ENCODE data around the gene MVD.

DNA sequence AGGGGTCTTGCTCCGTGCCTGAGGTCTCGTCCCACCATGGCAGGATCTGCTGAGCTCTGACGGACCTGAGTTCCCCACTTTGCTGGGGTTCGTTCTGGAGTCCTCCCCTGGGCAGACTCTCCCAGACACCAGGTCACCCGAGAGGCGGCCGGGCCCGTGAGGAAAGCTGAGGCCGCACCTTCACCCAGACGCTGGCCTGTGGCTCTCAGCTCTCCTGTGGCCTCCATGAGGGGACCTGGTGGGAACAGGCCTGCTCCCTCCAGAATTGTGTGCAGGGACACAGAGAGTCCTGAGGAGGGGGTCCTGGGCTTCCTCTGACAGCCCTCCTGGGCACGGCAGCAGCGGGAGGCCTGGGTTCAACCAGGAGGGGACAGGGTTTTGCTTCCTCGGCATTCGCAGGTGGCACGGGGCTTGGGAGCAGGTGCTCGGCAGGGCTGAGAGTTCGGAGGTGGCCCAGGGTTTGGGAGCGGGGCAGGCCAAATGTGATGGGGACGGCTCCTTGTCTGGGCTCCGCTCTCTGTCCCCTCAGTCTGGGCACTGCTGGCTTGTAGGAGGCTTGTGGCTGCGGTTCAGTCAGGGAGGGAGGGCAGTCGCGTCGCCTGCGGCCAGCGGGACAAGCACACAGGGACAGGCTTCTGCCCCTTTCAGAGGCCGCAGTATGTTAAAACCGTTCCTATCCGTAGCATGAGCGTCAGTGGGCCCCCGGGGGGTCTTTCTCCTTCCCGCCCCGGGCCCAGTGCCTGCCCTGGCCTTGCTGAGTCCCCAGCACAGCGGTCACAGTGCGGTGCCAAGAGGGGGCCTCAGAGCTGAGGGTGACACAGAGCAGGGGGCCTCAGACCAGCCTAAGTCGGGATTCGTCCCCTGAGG lies 31.6 kb upstream of the MVD start:
- TF ChIP-seq, protein P1, sequence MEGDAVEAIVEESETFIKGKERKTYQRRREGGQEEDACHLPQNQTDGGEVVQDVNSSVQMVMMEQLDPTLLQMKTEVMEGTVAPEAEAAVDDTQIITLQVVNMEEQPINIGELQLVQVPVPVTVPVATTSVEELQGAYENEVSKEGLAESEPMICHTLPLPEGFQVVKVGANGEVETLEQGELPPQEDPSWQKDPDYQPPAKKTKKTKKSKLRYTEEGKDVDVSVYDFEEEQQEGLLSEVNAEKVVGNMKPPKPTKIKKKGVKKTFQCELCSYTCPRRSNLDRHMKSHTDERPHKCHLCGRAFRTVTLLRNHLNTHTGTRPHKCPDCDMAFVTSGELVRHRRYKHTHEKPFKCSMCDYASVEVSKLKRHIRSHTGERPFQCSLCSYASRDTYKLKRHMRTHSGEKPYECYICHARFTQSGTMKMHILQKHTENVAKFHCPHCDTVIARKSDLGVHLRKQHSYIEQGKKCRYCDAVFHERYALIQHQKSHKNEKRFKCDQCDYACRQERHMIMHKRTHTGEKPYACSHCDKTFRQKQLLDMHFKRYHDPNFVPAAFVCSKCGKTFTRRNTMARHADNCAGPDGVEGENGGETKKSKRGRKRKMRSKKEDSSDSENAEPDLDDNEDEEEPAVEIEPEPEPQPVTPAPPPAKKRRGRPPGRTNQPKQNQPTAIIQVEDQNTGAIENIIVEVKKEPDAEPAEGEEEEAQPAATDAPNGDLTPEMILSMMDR (IDR thresholded peaks at IDR 0.05; ENCODE audit: low read depth, low read length, missing input control) = no peak
- TF ChIP-seq YY1 (IDR thresholded peaks at IDR 0.05) = no peak
- TF ChIP-seq, protein P2, sequence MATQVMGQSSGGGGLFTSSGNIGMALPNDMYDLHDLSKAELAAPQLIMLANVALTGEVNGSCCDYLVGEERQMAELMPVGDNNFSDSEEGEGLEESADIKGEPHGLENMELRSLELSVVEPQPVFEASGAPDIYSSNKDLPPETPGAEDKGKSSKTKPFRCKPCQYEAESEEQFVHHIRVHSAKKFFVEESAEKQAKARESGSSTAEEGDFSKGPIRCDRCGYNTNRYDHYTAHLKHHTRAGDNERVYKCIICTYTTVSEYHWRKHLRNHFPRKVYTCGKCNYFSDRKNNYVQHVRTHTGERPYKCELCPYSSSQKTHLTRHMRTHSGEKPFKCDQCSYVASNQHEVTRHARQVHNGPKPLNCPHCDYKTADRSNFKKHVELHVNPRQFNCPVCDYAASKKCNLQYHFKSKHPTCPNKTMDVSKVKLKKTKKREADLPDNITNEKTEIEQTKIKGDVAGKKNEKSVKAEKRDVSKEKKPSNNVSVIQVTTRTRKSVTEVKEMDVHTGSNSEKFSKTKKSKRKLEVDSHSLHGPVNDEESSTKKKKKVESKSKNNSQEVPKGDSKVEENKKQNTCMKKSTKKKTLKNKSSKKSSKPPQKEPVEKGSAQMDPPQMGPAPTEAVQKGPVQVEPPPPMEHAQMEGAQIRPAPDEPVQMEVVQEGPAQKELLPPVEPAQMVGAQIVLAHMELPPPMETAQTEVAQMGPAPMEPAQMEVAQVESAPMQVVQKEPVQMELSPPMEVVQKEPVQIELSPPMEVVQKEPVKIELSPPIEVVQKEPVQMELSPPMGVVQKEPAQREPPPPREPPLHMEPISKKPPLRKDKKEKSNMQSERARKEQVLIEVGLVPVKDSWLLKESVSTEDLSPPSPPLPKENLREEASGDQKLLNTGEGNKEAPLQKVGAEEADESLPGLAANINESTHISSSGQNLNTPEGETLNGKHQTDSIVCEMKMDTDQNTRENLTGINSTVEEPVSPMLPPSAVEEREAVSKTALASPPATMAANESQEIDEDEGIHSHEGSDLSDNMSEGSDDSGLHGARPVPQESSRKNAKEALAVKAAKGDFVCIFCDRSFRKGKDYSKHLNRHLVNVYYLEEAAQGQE (IDR thresholded peaks at IDR 0.05) = no peak
- TF ChIP-seq TAF1 (conservative IDR thresholded peaks at IDR 0.05) = no peak
- no peak for TF ChIP-seq RAD21 (IDR thresholded peaks at IDR 0.05)
- TF ChIP-seq, protein P3, sequence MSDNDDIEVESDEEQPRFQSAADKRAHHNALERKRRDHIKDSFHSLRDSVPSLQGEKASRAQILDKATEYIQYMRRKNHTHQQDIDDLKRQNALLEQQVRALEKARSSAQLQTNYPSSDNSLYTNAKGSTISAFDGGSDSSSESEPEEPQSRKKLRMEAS (IDR thresholded peaks at IDR 0.05) = no peak
- no peak for TF ChIP-seq EGR1 (IDR thresholded peaks at IDR 0.05; ENCODE audit: low read depth in 2 of 2)

Data from liver (tissue), 3 donors.